ENCODE results near the gene PTPRN2.
"Not testable (repeated sequence)": the region's sequence is repeated elsewhere in the genome, so short reads cannot be mapped to it uniquely, and the experiment has no call there.

PTPRN2 gene

DNA sequence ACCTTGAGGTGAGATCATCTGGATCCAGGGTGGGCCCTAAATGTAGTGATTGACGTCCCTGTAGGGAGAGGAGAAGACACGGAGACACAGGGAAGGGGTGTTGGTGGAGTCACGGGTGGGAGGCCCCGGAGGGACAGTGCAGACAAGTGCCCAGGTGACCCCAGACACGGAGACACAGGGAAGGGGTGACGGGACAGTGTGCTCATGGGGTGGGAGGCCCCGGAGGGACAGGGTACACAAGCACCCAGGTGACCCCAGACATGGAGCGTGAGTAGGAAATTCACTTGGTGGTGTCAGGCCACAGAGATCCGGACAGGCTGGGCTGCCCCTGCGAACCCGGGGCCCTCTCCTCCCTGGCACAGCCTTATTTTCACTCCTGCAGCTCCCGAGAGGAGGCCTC lies 176.9 kb downstream of the PTPRN2 start:
- DNase-seq: no peak

DNA sequence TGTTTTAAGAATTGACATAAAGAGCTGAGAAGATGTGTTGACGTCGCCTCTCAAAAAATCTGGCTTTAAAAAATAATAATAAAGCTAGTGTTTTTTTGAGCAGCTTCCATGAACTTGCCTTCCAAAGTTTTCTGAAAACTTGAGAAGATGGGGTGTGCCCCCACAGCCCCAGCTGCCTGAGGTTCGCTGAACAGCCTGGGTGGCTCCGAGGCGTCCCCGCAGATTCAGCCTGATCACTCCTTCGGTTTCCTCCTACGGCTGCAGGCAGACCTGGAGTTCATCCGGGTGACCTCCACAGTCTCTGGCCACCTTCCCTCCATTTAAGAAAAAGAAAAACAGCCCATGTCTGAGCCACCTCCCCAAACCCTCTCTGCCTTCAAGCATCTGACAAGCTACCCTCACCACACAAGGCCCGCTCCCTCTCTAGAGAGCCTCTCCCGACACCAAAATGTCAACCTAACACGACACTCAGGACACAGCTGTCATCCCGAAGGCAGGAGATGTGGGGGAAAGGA lies 177.8 kb downstream of the PTPRN2 start:
- DNase-seq: no peak

DNA sequence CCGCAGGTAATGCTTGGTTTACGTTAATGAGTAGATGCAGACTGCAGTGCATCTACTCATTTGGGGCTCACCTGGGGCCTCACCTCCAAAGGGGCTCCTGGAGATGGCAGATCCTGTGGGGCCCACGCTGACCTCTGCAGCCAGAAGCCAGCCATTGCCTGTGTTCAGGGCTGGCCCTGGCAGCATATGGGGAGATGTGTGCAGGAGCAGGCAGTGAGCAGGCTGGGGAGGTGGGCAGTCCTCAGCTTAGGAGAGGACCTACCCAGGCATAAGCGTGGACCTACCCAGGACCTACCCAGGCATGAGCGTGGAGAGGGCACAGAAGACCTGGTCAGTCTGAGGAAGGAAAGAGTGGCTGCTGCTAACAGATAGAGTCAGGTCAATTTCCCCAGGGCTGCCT lies 178.5 kb downstream of the PTPRN2 start:
- DNase-seq: no peak

DNA sequence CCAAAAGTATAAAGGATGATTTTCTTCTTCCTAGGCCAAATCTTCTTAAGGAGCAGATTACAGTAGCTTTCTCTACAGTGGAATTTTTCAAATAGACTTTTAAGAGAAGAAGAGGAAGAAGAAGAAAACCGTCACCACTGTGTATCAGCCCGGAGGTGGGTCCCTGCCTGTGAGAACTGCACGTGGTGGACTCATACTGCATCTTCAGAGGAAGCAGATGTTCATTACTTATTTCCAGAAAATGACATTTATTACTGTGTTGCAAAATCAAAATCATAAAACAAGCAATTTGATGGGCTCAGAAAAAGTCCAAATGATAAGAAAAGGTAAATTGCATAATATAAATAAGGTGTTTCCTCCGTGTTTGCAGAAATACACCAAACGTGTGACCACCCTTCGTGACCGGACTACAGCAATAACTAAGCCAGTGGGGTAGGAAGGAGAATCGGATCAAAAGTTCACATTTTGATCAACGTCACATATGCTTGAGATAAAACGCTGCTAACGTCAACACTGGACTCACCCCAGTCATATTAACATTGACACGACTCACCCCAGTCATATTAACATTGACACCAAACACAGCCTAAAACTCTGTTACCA lies 179.2 kb downstream of the PTPRN2 start:
- no peak for DNase-seq

DNA sequence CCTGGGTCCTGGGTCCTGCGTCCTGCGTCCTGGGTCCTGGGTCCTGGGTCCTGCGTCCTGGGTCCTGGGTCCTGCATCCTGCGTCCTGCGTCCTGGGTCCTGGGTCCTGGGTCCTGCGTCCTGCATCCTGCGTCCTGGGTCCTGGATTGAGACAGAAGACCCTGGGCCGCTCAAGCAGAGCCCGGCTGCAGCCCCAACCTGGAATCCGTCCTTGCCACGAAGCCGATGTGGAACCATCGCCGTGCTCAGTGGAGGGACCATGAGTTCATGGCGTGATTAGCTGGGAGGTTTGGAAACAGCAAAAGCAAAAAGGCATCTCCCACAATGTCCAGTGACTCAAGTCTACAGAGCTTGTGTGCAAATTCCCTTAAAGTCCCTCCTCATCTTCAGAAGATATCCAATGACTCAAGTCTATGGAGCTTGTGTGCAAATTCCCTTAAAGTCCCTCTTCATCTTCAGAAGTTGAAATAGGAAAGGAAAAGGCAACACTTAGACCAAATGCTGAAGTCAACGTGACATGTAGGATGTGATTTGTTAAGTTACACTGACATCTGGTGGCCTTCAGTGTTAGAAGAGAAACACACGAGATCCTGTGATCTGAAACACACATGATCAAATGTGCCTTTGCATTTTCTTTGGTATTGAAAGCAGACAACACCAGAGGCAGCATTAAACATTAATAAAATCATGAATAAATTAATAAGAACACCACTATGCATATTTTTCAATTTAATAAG lies 179.9 kb downstream of the PTPRN2 start:
- no peak for DNase-seq

DNA sequence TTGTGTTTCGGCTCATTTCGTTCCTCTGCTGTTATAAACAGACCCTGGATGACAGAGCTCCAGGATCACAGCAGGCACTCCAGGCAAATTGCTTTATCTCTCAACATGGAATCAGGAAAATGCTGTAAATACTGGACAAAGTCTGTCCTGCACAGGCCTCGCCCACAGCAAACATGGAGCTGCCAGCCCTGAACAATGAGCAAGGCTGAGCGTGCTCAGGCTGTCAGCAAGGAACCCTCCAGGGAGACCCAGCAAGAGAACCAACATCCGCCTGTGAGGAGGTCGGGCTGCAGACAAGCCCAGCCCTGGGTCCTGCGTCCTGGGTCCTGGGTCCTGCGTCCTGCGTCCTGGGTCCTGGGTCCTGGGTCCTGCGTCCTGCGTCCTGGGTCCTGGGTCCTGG lies 180.8 kb downstream of the PTPRN2 start:
- DNase-seq: no peak

DNA sequence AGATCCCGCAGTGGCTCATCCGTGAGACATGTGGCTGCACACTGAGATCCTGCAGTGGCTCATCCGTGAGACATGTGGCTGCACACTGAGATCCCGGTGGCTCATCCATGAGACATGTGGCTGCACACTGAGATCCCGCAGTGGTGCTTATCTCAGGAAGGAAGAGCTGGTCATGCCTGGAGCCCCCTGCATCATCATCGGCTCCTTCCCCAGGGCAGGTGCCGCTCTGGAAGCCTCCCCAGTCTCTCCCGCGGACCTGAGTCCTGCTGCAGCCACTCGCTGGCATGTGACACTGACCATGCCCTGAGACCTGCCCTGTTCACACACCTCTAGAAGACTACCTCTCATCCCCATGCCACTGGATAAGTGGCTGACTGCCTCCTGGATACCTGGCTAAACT lies 181.3 kb downstream of the PTPRN2 start:
- DNase-seq: no peak

DNA sequence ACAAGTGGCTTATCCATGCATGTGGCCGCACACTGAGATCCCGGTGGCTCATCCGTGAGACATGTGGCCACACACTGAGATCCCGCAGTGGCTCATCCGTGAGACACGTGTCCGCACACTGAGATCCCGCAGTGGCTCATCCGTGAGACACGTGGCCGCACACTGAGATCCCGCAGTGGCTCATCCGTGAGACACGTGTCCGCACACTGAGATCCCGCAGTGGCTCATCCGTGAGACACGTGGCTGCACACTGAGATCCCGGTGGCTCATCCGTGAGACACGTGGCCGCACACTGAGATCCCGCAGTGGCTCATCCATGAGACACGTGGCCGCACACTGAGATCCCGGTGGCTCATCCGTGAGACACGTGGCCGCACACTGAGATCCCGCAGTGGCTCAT lies 181.9 kb downstream of the PTPRN2 start:
- not testable (repeated sequence) for DNase-seq

DNA sequence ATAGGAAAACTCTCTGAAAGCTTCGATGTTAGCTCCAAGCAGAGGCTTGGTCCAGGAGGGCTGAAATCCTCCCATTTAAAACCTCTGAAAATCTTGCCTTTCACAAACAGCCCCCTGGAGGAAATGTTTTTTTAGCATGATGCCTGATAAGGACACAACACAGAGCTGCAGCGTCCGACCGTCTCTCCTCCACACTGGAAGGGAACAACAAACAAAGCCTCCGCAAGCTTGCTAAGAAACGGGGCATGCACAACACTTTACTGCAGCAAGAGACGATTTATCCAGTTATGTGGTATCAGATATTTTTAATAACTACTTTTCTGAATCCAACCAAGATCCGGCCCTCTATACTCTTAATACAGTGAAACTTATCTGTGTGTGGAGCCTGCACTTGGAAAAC lies 182.3 kb downstream of the PTPRN2 start:
- no peak for DNase-seq

DNA sequence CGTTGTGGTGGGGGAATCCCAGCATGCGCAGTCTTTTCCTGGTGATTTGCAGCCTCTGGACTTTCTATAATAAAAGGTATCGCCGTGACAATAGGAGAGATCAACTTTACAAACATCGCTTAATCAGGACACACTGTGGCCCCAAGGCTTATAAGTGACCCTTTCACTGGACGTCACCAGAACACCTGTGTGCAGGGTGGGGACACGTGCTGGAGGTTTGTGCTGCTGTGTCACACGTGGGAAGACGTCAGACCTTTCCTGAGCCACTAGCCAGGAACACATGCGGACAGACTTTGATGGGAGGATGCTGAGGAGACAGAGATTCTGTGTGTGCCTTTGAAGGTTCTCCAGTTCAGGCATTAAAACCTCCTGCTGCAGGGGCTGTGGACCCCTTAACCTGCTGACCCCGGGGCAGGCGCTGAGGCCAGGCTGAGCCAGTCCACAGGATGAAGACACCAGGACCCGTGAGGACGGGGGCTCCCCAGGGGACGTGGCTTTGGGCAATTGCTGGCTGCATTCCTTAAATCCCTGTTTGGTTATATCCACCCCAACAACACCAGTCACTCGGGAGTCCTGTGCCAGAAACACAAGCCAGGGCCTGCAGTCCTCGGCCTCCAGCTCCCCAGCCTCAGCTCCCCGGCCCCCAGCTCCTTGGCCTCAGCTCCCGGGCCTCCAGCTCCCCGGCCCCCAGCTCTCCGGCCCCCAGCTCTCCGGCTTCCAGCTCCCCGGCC lies 183.4 kb downstream of the PTPRN2 start:
- DNase-seq: no peak

DNA sequence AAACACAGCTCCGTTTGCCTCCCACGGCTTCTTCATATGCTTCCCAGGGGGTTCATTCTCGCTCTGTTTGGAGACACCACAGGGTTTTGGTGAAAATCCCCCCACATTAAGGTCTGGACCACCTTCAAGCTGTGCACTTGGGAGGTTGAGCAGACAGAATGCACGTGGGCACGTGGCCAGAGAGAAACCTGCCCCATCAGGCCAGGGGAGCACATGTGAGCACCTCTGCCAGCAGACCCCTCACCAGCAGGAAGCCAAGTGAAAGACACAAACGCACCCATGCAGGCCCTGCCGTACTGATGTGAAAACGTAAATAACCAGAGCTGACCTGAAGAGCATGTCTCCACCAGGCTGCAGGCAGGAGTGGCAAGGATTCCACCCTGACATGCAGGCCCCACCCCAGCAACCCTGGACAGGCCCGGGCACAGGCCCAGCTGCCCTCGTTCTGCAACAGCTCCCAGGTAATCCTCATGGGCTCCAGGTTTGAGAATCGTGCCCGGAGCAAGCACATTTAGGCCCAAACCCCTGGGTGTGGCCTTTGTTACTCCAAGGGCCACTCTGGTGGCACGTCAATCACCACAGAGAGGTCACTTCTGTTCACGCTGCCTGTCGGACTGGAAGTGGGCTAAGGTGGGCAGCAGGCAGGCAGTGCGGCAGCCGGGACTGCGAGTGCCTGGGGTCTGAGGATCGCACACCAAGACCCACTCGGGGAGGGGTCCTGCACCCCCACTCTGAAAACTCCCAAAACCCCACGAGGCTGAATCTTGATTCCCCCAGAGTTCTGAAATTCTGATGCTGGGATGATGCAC lies 184.4 kb downstream of the PTPRN2 start:
- DNase-seq: no peak

DNA sequence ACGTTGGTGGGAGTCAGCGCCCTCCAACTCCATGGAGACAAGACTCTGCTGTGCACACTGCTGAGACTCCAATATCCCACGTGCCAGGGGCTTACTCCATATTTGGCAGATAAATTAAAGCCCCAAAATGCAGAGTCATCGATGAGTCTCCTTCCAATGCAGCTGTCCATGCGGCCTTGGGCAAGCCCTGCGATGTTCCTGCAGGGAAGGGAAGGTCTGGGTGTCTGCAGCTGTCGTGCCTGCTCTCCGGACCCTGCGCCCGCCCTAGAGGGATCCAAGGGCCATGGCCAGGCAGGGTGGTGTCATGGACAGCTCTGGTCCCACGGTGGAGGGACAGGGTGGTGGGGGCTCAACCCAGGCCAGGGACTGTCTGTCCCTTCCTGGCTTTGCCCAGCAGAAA lies 185.2 kb downstream of the PTPRN2 start:
- DNase-seq: no peak

DNA sequence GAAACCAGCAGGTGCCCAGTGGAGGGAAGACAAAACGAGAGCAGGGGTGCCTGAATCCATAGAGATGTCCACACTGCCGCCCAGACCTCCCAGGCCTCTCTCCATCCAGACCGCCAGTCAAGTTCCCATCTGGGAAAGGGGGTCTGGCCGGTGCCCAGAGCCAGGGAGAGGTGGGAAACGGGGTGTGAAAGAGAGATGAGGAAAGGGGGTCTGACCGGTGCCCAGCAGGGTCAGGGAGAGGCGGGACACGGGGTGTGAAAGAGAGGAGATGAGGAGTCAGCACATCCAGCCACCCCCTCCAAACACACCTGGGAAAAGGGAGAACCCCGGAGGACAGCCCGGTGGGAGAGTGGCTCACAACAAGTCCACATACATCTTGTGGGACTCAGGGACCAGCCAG lies 185.8 kb downstream of the PTPRN2 start:
- no peak for DNase-seq

DNA sequence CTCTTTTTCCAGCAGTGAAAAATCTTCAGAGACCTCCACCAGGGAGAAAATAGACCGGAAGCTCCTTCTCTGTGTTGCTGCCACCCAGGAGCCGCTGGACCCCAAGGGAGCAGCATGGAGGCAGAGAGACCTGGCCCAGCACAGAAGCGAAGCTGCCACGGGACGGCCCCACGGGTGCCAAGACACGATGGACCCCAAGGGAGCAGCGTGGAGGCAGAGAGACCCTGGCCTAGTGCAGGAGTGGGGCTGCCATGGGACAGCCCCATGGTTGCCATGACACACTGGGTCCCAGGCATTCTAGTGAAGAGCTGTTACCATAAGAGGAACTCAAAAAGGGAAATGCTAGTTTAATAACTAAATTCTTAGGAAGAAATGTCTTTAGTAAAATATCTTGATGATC lies 186.3 kb downstream of the PTPRN2 start:
- no peak for DNase-seq

DNA sequence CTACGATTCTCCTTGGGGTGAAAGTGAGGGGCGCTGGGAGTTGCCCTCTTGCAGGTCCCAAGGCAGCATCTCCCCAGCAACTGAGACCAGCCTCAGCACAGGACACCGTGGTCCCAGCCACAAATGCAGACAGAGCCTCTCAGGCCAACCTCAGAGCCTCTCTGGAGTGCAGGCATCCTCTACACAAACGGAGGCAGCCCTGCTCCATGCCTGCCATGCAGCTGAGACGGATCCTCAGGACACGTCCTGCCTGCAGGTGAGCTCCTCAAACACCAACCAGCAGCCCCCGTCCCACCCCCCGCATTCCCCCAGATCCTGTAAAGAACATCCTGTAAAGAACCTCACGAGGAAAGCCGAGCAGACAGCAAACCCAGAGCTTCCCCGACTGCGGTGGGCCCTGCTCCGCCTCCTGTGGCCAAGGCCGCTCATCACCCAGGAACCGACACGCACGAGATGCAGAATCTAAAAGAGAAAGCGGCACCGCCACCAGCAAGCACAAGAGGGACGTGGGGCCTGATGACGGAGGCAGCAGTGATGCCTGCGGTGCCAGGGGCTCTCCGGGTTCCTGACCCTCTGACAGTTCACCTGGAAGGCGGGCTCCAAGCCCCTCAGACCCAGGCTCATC lies 186.9 kb downstream of the PTPRN2 start:
- no peak for DNase-seq

DNA sequence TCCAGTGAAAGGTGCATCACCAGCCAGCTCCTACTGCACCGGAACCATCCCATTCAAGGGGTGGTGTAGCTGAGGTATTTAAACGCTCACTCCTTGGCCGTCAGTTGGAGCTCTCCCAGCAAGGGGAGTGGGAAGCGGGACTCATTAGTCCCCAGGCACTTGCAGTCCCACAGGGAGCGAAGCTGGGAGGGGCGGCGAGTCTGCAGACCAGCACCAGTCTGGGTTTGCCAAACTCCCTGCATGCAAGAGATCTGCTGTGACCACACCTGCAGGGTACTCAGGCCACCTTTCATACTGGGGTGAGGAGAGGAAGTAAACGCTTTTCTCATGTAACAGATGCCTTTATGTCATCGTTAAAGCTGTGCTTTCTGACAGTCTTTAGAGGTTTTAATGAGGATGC lies 187.9 kb downstream of the PTPRN2 start:
- no peak for DNase-seq

DNA sequence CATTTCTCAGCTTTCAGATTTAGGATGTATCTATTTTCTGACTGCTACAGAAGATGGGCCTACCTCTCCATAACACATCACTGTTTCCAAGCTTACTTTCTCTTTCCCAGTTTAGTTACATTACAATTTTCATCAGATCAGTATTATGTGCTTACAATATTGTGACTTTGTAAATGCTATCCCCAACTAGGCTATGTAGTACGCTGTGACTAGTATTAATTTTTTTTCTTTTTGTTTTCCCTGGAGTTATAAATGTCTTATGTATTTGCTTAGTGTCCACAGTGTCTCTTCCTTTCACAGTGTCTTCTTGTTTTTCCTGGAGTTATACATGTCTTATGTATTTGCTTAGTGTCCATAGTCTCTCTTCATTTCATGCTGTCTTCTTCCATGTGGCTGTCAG lies 188.9 kb downstream of the PTPRN2 start:
- no peak for DNase-seq

DNA sequence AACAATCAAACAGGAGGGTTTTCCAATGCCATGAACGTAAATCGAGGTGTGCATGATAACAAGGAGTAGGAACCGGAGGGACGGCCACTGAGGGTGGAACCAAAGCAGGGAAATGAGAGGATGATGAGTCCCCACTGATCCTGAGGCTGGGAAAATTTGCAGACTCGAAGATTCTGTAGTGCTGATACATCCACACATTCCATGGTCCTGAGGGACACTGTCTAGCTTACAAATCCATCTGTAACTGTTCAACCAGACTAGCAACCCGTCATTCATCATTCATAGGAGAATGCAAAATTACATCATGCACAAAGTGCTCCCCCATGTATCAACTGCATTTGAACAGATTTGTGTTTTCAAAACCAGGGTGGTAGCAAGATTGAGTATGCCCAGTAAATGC lies 189.7 kb downstream of the PTPRN2 start:
- DNase-seq: no peak

DNA sequence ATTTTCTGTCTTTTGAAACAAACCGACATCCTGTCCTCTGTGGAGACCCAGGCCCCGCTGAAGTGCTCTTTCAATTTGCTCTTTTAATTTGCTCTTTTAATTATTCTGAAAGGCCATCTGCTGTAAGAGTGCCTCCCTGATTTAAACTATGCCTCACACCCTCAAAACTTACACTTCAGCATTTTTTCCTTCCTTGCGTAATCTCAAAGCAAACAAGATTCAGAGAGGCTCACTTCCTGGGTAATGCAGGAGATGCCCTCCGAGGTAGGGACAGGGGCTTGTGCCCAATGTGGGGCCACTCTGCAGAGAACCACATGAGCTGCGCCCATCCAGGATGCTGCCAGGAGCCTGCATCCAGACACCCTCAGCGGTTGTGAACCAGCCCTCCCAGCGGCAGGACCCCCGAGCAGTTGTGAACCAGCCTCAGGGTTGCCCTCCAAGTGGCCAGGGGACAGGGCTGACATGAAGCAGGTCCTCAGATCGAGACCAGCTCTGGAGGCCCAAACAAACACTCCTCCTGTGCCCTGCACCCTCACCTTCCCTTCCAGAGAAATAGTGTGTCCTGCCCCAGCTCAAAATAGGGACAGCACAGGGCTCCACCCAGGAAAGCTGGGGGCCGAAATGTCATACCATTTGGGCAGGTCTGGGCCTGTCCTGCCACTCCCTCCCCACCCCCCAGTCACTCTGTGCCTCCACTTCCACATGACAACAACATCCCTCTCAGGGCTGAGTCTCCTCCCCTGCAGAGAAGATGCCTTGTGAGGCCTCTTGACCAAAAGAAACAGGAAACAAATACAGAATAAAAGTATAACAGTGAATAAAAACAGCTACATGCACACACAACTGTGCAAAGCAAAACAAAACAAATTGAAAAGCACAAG lies 190.4 kb downstream of the PTPRN2 start:
- DNase-seq: no peak

DNA sequence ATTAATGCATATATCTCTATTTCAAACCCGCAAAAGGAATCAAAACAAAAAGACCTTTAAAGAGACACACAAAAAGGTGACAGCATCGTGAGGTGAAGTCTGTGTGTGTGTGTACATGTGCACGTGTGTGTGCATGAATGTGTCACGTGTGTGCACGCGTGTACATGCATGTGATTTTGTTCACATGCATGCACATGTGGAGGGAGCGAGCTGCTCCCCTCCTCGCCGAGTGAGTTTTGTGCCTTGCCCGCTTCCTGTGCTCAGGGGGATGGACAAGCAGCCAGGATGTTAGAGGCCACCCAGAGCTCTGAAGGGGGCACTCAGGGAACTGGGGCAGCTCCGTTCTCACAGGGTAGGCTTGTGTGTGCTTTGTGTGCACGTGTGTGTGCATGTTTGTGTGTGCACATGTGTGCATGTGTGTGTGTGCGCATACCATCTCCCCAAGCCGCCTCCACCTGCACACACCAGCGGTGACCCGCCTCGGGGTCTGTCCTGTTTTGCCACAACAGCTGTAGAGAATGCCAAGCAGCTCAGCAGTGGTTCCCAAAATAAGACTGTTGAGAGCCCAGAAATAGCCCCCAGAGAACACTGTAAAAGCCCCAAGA lies 191.2 kb downstream of the PTPRN2 start:
- no peak for DNase-seq

DNA sequence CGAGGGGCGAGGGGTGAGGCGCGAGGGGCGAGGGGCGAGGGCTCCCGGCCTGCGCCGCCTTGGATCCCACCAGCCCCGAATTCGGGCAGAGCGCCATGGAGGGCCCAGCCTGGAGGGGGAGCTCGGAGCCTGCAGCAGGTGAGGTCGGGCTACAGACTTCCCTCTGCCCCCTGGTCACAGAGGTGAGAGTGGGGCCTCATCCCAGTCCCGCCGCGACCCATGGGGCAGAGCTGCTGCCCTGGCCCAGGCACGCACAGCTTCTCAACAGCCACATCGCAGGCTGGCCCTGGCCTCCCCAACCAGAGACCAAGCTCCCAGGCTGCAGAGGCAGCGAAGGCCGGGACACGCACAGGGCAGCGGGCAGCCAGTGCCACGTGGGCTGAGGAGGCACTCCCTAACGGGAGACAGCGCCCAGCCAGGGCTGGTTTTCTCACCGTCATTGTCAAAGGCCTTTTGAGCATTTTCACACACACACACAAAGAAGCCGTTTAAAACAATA lies 191.8 kb downstream of the PTPRN2 start:
- DNase-seq: no peak
